Esophagus squamous epithelium (tissue), 4 donors: ENCODE results near the gene KCNMA1.

Source experiments
- CTCF ChIP-seq, 6 experiments: fragments of 450-650 bp in 4 of 6; fragments of 200-600 bp in 2 of 6; sonication (generic) in 2 of 6; IDR thresholded peaks; one replicate each; pipeline ENCODE4 v1.5.1; 2016 to 2019; ENCODE audit warnings: antibody characterized with exemption in 6 of 6, mild to moderate bottlenecking in 4 of 6, moderate library complexity in 4 of 6
- POLR2A ChIP-seq, 4 donors: fragments of 450-650 bp; IDR thresholded peaks; one replicate each; pipeline ENCODE4 v1.6.1; 2017; ENCODE audit warnings: antibody characterized with exemption in 4 of 4, mild to moderate bottlenecking in 4 of 4, moderate library complexity in 3 of 4

DNA sequence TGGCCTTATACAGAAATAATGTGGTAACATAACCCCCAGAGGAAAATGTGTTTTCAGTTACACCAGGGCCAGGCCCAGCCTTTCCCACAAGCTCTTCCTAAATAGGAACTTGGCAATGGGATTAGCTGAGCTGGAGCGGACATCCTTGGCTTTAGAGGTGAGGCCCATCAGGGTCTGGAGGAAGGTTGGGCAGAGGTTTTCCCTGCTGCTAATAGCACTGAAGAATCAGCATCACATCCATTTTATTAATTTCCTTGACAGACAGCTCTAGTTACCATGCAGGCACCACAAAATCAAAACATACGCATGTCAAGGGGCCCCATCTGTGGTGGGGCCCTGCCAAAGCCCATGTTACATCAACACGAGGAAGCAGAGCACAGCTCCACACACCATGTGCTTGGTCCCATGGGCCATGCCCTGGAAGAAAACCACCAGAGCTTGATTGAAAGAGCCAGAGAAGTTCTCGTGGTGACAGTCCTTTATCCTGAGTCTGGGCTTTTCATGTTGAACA lies 566.6 kb downstream of the KCNMA1 start:
- TF ChIP-seq CTCF (IDR thresholded peaks at IDR 0.05): no peak
- no peak for TF ChIP-seq POLR2A (IDR thresholded peaks at IDR 0.05)
